MV-4-11 (cell line): Measurements from ENCODE around the gene DCC.

Experiments used
- DNase-seq: peaks from one replicate; lab custom pipeline; 2025; lab: John Stamatoyannopoulos, UW

The DCC gene

GRCh38 chr18:52933356-52933755 is 593.4 kb downstream of the DCC start:
- DNase-seq = no peak

- no peak for DNase-seq
Measured at GRCh38 chr18:52936931-52937330, 596.9 kb downstream of the DCC start.

GRCh38 chr18:52937840-52938239 is 597.8 kb downstream of the DCC start:
- no peak for DNase-seq

- no peak for DNase-seq
Measured at GRCh38 chr18:52945552-52945951, 605.6 kb downstream of the DCC start.

- no peak for DNase-seq
Measured at GRCh38 chr18:52948868-52949444, 609.0 kb downstream of the DCC start.

GRCh38 chr18:52950155-52950554 is 610.2 kb downstream of the DCC start:
- DNase-seq = no peak

- no peak for DNase-seq
Measured at GRCh38 chr18:52953387-52953786, 613.4 kb downstream of the DCC start.

GRCh38 chr18:52963481-52963880 is 623.5 kb downstream of the DCC start:
- no peak for DNase-seq

- DNase-seq = no peak
Measured at GRCh38 chr18:52970686-52971085, 630.7 kb downstream of the DCC start.

- DNase-seq = no peak
Measured at GRCh38 chr18:52971097-52971496, 631.1 kb downstream of the DCC start.

GRCh38 chr18:52979892-52980291 is 639.9 kb downstream of the DCC start:
- DNase-seq = no peak

- no peak for DNase-seq
Measured at GRCh38 chr18:52991246-52991645, 651.2 kb downstream of the DCC start.

GRCh38 chr18:52992041-52992440 is 652.0 kb downstream of the DCC start:
- no peak for DNase-seq

GRCh38 chr18:52995875-52996274 is 655.9 kb downstream of the DCC start:
- DNase-seq = no peak

GRCh38 chr18:52999633-53000032 is 659.6 kb downstream of the DCC start:
- DNase-seq = no peak

GRCh38 chr18:53004798-53005197 is 664.8 kb downstream of the DCC start:
- DNase-seq = no peak

- no peak for DNase-seq
Measured at GRCh38 chr18:53018791-53019190, 678.8 kb downstream of the DCC start.

GRCh38 chr18:53025247-53025646 is 685.2 kb downstream of the DCC start:
- DNase-seq = no peak

GRCh38 chr18:53028565-53028964 is 688.6 kb downstream of the DCC start:
- no peak for DNase-seq

GRCh38 chr18:53033128-53033527 is 693.1 kb downstream of the DCC start:
- DNase-seq = no peak

GRCh38 chr18:53038608-53039007 is 698.6 kb downstream of the DCC start:
- no peak for DNase-seq

GRCh38 chr18:53040286-53040685 is 700.3 kb downstream of the DCC start:
- no peak for DNase-seq

GRCh38 chr18:53056064-53056463 is 716.1 kb downstream of the DCC start:
- no peak for DNase-seq

GRCh38 chr18:53070788-53071187 is 730.8 kb downstream of the DCC start:
- no peak for DNase-seq

GRCh38 chr18:53080687-53081086 is 740.7 kb downstream of the DCC start:
- no peak for DNase-seq
